ENCODE data around the gene ALAS1.

- TF ChIP-seq, protein P1, sequence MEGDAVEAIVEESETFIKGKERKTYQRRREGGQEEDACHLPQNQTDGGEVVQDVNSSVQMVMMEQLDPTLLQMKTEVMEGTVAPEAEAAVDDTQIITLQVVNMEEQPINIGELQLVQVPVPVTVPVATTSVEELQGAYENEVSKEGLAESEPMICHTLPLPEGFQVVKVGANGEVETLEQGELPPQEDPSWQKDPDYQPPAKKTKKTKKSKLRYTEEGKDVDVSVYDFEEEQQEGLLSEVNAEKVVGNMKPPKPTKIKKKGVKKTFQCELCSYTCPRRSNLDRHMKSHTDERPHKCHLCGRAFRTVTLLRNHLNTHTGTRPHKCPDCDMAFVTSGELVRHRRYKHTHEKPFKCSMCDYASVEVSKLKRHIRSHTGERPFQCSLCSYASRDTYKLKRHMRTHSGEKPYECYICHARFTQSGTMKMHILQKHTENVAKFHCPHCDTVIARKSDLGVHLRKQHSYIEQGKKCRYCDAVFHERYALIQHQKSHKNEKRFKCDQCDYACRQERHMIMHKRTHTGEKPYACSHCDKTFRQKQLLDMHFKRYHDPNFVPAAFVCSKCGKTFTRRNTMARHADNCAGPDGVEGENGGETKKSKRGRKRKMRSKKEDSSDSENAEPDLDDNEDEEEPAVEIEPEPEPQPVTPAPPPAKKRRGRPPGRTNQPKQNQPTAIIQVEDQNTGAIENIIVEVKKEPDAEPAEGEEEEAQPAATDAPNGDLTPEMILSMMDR (conservative IDR thresholded peaks at IDR 0.05 in 1 of 2, IDR thresholded peaks at IDR 0.05 in 1 of 2; ENCODE audit: extremely low read depth in 1 of 2, insufficient read depth in 1 of 2, low read depth in 1 of 2, low read length in 2 of 2) = no peak
- no peak for TF ChIP-seq EZH2 (IDR thresholded peaks at IDR 0.05; ENCODE audit: borderline replicate concordance, low read length)
These were observed 32.5 kb downstream of the ALAS1 start for GRCh38 chr3:52230461-52230860.
